OCI-LY7 (cell line): ENCODE results near the gene CCDC85A.

Source experiments
- CTCF ChIP-seq: fragments of 200-600 bp; sonication (generic); conservative IDR thresholded peaks from 2 replicates; pipeline ENCODE4 v1.5.1; 2014; ENCODE audit warnings: mild to moderate bottlenecking, antibody characterized with exemption, low read length, moderate library complexity, mixed read lengths
- EZH2phosphoT487 ChIP-seq: fragments of 200-600 bp; sonication (generic); IDR thresholded peaks from 2 replicates; pipeline ENCODE4 v1.6.1; 2018; ENCODE audit warnings: low read depth, borderline replicate concordance, mild to moderate bottlenecking, mixed run types, antibody characterized with exemption, low read length, moderate library complexity, mixed read lengths

DNA sequence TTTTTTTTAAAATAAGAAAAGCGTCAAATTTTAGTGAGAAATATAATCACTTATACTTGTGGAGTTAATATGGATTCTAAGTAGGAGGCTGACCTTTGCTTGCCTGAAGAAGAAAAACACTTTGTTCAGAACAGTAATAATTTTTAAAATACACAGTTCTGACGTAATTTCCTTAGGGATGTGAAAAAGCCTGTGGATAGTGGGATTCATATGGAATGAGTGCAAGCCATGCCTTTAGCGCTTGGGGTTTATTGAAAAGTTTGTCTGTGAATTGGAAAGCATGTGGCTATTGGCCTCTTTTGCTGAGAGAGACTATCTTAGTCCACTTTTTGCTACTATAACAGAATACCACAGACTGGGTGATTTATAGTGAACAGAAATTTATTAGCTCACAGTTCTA is 151.3 kb downstream of the CCDC85A start:
- TF ChIP-seq EZH2phosphoT487 (no peak), CTCF (no peak)
